HG03439 (cell line): Measurements from ENCODE around the gene MACROD1.

Experiments
- ATAC-seq: cut with Tn5 transposase; IDR thresholded peaks from one replicate; pipeline ENCODE4 v1.9.1; 2021; ENCODE audit warnings: mild to moderate bottlenecking, moderate library complexity; ENCODE audit not compliant: unreplicated experiment

MACROD1 gene

DNA sequence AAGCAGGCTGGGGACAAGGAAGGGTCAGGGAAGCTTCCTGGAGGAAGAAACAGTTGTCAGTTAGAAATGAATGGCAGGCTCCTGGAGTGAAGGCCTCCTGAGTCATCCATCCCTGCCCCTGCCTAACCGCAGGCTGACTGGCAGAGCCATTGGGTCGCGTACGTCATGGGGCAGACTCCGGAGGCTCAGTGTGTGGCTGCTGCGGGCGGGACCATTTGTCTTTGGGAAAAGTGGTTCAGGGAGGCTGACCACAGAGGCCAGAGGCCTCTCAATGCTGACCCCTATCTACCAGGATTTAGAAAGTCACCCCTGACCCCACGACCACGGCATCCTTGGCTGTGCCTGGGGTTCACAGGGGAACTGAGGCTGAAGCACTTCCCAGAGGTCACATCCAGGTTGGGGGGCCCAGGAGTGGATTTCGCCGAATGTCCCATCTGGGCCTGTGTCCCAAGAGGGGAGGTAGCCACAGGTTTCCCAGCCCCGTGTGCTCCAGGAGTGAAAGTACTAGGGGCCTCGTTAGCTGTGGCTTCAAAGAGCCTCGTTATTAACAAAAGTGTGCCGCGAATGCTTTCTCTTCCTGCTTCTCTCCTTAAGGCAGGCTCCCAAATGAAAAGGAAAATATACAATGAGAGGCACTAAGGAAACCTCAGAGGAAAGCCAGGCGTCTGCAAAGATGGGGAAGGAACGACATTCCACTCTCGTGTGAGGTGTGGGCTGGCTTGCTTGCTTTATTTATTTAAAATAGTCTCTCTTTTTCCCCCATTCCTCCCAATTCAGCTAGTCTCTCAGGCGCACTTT is 71.3 kb downstream of the MACROD1 start:
- ATAC-seq, result no peak

DNA sequence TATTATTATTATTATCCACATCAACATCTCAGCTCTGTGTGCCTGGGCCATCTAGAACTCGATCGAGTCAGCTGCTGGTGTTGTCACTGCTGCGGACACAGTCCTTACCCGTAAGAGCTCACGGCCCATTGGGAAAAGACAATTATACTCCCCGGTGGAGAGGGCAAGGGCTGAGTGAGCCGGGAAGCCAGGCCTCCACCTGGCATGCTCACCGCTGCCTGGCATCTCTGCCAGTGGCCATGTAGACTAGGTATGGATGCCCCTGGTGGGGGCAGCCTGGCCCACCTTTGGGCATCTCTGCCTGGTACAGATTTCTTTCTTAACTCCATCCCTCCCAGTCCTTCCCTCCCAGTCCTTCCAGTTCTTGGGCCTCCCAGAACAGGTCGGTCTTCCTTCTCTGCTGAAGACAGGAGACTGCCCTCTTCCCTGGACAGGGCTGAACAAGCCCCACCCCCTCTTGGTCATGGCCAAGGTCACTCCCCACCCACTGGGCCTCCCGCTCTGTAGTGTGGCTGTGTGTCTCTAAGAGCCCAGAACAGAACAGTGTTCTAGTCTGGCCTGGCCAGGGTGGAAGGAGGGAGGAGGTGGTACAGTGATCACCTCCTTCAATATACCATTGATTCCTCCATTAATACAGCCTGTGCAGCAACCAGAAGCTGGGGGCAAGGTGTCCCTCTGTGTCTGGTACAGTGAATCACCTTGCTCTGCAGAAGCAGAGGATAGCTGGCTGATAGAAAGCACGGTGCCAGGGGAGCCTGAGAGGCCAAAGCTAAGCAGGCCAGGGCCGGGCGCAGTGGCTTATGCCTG is 72.5 kb downstream of the MACROD1 start:
- ATAC-seq, result no peak

DNA sequence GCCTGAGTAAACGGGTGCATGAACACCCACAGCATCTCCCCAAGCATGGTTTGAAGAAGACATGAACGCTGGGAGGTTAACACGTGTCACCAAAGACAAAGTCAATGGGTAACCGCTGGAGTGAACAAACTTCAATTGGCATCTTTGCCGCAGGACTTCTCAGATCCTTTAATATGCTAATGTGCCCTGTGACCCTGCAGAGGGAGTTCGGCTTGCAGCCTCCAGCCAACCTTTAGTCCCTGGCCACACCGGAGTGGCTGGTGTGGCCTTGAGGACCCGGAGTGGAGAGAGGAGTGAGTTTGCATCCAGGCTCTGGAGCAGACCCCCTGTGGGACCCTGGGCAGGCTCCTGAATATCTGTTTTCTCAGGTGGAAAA is 73.2 kb downstream of the MACROD1 start:
- no peak for ATAC-seq

DNA sequence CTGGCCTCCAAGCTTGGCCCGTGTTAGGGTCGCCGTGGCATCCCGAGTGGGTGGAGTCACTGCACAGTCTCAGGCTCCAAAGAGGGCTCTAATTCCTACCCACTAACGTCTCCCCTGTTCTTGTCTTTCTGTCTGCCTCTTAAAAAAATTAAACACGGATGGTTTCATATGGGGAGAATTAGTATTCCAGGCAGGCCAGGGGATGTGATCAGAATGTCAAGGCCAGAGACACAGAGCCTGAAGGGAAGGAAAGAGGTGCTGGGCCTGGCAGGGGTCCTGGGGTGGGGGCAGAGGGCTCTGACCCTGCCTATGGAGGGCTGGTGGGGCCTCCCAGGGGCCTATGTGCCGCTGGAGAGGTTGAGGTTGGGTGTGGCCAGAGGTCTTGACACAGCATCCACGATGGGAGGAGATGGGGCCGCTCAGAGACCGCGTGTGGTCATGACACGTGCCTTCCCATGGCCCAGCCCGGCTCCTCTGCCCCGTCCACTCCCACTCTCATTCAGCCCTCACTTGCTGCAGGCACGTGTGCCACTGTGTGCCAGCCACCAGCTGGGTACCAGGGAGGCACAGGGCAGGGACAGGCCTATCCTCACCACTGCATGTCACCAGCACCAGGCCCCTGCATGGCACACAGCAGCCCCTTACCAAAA is 73.7 kb downstream of the MACROD1 start:
- ATAC-seq, result no peak

DNA sequence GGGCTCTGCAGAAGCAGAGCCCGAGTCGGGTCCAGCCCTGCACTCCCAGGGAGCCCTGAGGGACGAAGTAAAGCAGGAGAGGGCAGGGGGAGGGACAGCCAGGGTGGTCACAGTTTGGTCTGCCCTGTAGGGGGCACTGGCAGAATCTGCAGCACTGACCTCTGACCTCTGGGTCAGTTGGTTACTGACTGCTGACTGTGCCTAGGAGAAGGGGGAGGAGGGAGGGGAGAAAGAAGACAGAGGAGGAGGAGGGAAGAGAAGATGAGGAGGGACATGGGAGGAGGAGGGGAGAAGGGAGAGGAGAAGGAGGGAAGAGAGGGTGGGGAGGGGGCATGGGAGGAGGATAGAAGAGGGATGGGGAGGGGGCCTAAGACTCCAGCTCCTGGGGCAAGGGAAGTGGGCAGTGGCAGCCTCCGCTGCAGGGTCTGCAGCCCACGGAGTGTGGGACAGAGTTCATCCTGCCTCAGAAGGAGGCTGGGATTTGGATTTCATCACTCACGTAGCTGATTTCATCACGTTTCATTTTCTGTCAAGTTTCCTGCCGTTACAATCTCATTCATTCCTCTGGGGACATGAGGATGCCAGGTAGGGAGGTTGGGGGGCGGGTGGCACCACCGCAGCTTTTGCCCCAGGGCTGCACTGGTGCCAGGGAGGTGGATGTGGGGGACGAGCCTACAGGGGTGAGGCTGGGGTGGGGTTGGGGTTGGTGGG is 75.0 kb downstream of the MACROD1 start:
- no peak for ATAC-seq

DNA sequence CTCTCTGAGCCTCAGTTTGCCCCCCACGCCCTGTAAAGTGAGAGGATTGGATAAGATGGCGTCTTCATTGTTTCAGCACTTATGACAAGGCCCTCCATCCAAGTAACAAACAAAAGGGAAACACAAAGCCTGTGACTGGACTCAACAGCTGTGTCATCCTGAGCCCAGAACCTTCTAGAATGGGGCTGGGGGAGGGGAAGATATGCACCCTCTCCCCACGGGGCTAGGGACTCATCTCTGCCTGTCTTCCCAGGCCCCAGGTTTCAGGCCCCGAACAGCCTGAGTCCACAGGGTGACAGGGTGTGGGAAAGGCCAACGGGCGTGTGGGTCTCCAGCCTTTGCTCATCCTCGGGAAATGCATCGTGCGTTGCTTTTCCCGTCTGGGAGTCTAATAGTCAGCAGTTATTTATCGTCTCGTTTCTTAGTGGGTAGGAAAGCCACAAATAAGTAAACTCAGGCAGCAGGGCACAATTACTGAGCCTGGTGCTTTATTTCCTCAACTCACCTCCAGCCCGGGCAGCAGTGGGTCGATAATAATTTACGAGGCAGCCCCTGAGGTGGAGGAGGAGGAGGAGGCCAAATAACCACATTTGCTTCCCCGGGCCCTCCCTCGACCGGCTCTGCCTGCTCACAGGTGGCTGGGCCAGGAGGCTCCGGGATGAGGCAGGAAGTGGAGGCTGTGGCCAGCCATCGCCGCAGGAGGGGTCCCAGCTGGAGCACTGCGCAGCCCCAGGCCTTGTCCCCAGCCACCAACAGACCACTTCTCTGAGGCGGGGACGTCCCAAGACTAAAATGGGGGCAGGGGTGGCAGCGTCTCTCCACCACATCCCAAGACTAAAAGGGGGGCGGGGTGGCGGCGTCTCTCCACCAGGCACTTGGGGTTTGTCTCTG is 75.8 kb downstream of the MACROD1 start:
- no peak for ATAC-seq

DNA sequence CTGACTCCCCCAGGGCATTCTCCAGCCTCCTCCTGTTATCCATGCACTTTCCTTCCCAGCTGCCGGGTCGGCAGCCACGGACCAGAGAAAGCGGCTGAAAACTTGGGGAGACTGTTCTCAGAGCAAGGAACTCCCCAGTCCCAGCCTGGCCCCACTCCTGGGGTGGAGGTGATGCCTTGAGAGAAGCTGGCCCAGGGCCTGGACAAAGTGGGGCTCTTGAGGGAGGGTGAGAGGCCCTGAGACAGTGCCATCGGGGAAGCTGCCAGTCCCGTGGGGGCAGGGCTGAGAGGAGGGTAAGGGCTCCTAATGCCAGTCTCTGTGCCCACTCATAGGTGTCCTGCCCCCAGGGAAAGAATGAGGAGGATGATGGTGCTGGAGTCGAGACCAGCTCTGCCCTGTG is 76.4 kb downstream of the MACROD1 start:
- ATAC-seq, result no peak

DNA sequence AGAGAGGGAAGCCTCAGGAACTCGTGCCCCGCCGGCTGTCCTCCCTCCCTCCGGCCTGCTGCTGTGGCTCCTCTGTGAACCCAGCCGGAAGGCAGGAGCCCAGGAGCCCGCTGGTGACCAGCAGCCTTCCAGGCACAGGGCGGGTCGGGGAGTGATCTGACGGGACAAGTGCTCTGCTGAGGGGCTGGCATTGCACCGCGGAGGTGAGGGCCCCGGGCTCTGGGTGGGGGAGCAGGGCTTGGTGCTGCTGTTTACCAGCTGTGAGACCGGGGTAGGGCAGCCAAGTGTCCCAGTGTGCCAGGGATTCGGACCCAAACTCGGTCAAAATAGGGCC is 76.9 kb downstream of the MACROD1 start:
- ATAC-seq, result no peak

DNA sequence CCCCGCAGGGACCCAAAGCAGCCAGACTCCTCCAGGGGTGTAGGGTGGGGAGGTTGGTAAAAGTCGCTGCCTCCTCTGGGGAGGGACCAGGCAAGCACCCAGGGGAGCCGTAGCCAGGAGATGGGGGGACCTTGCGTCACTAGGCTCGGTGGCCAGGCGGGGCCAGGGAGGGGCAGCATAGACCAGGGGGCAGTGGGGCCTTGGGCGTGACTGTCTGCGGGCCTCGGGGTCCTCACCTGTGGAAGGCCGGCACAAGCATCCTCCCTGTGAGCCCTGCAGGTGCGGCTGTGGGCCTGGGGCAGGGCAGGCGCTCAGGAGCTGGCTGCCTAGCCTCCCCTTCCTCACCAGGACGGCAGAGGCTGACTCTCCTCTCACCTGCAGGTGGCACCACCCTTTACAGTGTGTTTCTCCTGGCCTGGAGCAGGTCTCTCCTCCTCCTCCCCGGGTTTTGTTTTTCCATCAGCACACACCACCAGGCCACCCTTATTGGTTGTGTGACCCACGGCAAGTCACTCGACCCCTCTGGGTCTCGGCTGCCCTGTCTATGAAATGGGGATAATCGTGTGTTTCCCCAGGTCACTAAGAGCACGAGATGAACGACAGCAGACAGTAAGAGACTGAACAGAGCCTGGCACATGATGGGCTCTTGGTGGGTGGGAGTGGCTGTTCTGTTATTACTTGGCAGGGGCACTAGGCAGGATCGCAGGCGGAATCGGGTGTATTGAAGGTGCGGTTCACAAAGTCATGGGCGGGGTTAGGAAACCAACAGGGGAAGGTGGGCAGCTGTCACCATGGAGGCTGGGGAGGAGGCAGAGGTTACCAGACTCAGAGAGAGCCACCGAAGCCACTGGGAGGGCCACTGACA is 77.5 kb downstream of the MACROD1 start:
- ATAC-seq, result no peak

DNA sequence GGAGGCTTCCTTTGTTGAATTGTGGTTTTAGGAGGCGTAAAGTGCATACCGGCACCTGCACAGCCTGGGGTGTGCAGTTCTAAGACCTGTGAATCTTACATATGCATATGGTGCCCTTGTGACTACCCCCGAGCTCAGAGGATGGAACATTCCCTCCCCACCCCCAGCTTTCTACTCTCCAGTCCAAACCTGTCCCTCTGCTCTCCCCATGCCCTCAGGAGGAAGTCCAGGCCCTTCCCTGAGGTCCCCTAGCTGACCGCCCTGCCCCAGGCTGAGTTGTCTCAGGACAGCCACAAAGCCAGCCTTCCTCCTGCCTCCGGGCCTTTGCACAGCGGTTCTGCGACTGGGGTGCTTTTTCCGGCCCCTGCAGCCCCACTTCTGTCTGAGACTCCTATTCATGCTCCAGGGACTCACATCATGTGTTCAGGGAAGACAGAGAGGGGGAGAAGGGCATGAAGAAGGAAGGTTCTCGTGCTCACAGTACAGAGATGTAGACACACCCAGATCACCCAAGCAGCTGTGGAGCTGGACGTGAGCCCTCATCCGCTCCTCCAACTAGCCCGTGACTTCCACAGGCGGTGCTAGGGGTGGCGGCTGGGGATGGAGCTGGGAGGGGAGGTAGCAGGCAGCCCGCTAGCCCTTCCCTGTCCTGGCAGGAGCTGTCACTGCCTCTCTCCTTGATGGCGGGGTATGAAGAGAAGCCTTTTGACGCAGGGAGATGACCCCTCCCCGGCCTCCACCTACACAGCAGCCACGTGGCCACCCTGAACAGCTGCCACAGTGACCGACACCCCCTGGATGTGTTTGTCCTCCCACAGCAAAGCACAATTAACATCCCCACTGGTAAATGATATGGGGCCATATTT is 79.4 kb downstream of the MACROD1 start:
- no peak for ATAC-seq

DNA sequence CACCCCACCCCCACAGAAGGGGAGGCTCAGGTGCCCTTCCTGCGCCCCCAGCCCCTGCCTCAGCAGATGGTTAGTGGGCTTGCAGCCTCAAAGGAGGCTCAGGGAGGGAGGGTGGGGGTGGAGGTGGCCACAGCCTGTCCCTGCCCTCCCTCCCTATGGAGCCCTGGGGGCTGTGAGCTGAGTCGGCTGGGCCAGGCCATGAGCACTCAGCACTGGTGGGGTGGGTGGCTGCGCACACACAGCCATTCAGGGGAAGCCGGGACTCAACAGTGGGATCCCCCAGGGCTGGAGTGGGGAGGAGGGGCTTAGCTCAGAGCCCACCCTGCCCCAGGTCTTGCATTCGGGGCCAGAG is 80.0 kb downstream of the MACROD1 start:
- ATAC-seq, result no peak

DNA sequence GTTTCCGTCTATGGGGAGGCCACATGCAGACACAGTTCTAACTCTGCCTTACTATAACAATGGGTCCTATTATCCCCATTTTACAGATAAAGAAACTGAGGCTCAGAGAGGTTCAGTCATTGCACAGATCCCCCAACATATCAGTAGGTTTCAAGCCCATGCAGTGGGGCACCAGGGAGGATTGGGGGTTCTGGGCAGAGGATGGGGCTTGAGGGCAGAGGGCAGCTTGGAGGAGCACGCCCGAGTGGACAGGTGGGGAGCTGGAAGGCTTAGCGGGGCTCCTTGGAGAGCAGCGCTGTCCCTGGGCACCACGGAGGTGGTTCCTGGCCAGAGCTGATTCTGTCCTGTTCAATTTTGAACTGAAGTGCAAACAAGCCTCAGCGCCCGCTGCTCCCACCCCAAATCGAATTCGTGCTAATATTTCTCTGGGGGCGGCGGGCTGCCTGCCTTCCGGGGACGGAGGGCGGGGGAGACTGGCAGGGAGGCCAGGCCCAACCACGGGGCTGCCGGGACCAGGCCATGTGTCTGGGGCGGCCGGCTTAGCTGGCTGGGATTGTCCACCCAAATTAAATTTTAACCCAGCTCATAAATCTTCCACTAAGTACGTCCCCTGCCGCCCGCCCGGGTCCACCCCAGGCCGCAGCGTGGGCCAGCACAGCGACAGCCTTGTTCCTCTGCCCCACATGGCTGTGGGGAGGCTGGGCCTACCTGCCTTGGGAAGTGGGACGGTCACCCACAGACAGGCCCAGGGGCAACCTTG is 80.8 kb downstream of the MACROD1 start:
- ATAC-seq, result no peak

DNA sequence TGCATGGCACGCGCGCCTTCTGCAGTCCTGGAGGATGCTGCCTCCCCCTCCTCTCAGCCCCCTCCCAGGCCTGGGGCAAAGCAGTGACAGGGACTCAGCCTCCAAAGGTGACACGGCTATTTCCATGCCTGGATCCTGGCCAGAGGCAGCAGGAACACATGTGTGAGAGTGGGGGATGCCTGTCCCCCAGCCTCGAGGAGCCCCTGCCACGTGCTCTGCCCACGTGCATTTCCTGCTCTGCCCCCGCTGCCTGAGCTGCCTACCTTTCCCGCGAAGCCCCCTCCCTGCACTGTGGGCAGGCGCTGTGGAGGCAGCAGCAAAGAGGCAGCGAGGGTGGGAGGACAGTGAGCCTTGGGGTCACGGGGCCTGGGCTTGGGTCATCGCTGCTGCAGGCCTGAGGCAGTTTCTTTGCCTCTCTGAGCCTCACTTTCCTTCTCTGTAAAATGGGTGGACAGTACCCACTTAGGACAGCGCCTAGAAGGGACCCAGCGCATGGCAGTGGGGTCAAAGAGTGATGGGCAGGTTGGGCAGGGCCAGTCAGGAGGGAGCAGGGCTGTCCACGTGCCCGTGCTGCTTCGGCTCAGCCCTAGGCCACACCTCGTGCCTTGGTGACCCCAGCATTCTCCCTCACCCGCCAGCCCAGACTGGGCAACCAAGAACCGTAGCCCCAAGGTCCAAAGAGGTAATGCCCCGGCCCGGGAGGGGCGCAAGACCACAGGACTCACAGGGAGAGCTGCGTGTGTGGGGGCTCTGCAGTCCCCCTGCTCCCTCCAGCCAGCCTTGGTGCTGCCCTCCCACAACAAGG is 81.6 kb downstream of the MACROD1 start:
- no peak for ATAC-seq

DNA sequence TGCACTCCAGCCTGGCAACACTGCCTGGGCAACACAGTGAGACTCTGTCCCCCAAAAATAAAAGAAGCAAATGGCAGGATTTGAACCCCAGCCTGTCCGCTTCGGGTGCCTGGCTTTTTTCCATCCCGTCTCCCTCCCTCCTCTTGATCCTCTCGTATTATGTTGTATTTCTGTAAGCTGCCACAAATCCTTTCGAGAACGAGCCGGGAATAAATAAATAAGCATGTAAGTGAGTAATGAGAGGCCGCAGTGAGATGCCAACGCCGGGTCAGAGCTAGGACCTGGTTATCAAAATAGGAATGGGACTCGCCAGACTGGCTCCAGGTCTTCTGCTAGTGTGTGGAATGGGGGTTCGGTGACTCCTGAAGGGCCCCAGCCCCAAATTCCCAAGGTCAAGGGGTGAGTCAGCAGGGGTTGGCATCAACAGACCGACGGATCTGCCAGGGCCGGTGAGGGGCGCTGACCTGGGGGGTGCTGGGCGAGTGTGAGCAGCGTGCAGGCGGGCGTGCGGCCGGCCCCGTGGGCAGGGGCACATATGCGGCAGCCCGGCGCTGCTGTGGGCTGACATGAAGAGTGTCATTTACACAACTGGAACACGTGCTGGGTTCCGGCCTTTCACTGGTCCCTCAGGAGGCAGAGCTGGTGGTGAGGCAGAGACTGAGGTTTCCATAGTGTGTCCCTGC is 82.4 kb downstream of the MACROD1 start:
- ATAC-seq, result no peak

DNA sequence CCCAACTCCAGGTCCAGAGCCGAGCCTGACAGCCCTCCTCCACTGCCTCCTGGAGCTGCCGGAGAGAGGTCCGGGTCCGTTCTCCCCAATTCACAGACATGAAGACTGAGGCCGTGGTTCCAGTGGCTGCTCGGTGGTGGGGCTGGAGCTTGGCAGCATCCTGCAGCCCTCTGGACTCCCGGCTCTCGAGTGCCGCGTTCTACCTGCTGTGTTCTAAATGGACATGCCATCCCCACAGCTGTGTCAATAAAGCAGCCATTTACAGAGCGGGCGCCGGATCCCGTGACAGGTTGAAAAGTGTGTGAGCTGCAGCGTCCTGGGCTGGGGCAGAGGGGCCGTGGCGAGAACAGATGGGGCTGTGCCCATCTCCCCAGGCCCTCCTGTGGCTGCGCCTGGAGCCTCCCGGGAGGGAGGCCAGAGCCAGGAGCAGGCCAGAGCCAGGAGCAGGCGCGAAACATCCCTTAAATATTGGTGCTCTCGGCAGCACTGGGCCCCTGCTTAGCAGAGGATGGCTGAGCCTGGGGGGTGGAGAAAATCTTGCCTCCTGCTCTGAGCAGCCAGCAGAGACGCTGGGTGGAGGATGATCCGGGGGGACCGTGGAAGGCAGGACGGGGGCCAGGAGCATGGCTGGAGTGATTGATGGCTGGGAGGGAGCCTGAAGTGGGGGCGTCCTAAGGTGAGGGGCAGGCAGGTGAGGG is 84.0 kb downstream of the MACROD1 start:
- no peak for ATAC-seq

DNA sequence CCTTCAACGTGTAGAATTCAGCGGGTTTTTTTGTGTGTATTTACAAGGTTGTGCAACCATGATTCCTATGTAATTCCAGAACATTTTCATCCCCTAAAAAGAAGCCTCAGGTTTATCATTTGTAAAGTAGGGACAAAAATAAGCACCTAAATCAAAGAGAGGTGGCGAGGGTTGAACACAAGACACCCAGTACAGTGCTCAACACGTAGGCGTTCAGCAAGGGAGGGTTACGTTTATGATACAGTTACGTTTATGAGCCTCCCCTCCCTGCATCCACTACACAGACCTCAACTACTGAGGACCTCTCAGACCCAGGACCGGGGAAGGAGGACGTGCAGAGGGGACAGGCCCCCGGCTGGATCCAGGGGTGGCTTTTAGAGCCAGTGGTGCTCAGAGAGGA is 85.5 kb downstream of the MACROD1 start:
- ATAC-seq, result no peak
